Effector CD4-positive, alpha-beta T cell (primary cell): ENCODE results near the gene SGSM2.

Experiments
- DNase-seq: peaks from one replicate; pipeline ENCODE4 v3.0.0-alpha.2; 2020

SGSM2 gene

GRCh38 chr17:2369551-2370210, 32.4 kb downstream of the SGSM2 start:
- no peak for DNase-seq

- no peak for DNase-seq
These were observed 32.9 kb downstream of the SGSM2 start for GRCh38 chr17:2370211-2370589.

GRCh38 chr17:2371183-2372130, 34.2 kb downstream of the SGSM2 start:
- DNase-seq: no peak

- DNase-seq: no peak
These were observed 34.9 kb downstream of the SGSM2 start for GRCh38 chr17:2372180-2372579.

- no peak for DNase-seq
These were observed 35.4 kb downstream of the SGSM2 start for GRCh38 chr17:2372681-2373080.

- DNase-seq: no peak
These were observed 35.9 kb downstream of the SGSM2 start for GRCh38 chr17:2373179-2373578.

GRCh38 chr17:2374549-2375285, 37.4 kb downstream of the SGSM2 start:
- DNase-seq: no peak

- no peak for DNase-seq
These were observed 38.1 kb downstream of the SGSM2 start for GRCh38 chr17:2375406-2375805.

- no peak for DNase-seq
These were observed 38.8 kb downstream of the SGSM2 start for GRCh38 chr17:2376107-2376506.

GRCh38 chr17:2377659-2378058, 40.4 kb downstream of the SGSM2 start:
- no peak for DNase-seq

GRCh38 chr17:2378905-2379304, 41.6 kb downstream of the SGSM2 start:
- no peak for DNase-seq

GRCh38 chr17:2379489-2380225, 42.4 kb downstream of the SGSM2 start:
- DNase-seq: no peak

GRCh38 chr17:2380226-2380922, 43.1 kb downstream of the SGSM2 start:
- DNase-seq: no peak

GRCh38 chr17:2380950-2381649, 43.8 kb downstream of the SGSM2 start:
- no peak for DNase-seq

- DNase-seq: no peak
These were observed 46.4 kb downstream of the SGSM2 start for GRCh38 chr17:2383628-2384167.

GRCh38 chr17:2384439-2385127, 47.3 kb downstream of the SGSM2 start:
- DNase-seq: no peak

- no peak for DNase-seq
These were observed 48.2 kb downstream of the SGSM2 start for GRCh38 chr17:2385240-2386210.

- no peak for DNase-seq
These were observed 49.2 kb downstream of the SGSM2 start for GRCh38 chr17:2386400-2387085.
